GM12864 (cell line): ENCODE data around the gene TMA16.

Experiments
- DNase-seq: peaks from one replicate; pipeline ENCODE4 v3.0.0-alpha.2; 2011; ENCODE audit warnings: low read depth
- H3K4me3 ChIP-seq: 2 replicates; pipeline ENCODE4 v1.5.1; 2011; ENCODE audit warnings: mild to moderate bottlenecking, low read depth, low read length, control low read depth
- CTCF ChIP-seq: IDR thresholded peaks from 2 replicates; pipeline ENCODE4 v1.5.1; 2011; ENCODE audit warnings: low read depth, mild to moderate bottlenecking, moderate library complexity, low read length, control low read depth, inconsistent platforms; ENCODE audit errors: missing control alignments

TMA16 gene

GRCh38 chr4:163558539-163559044 is 64.1 kb downstream of the TMA16 start:
- no peak for TF ChIP-seq CTCF
- no peak for DNase-seq
- H3K4me3 ChIP-seq = no peak overlapping the region

GRCh38 chr4:163562496-163562895 is 68.0 kb downstream of the TMA16 start:
- no peak overlapping the region for H3K4me3 ChIP-seq
- DNase-seq = no peak
- no peak for TF ChIP-seq CTCF

GRCh38 chr4:163563592-163563991 is 69.1 kb downstream of the TMA16 start:
- no peak overlapping the region for H3K4me3 ChIP-seq
- no peak for TF ChIP-seq CTCF
- no peak for DNase-seq

- TF ChIP-seq CTCF = no peak
- no peak overlapping the region for H3K4me3 ChIP-seq
- no peak for DNase-seq
Observed at GRCh38 chr4:163564221-163564720, 69.8 kb downstream of the TMA16 start.

GRCh38 chr4:163565226-163566135 is 71.0 kb downstream of the TMA16 start:
- no peak for DNase-seq
- no peak for TF ChIP-seq CTCF
- H3K4me3 ChIP-seq = no peak overlapping the region

- no peak for TF ChIP-seq CTCF
- no peak overlapping the region for H3K4me3 ChIP-seq
- no peak for DNase-seq
Observed at GRCh38 chr4:163566257-163566796, 71.8 kb downstream of the TMA16 start.

- DNase-seq = no peak
- no peak for TF ChIP-seq CTCF
- no peak overlapping the region for H3K4me3 ChIP-seq
Observed at GRCh38 chr4:163568843-163569242, 74.4 kb downstream of the TMA16 start.
